ENCODE results near the gene NFYC.

The NFYC gene

GRCh38 chr1:40783001-40783905 is 91.7 kb downstream of the NFYC start, which contains the start of gene KCNQ4:
Gene KCNQ4 (plus strand): TSS chr1:40783787. CDS start chr1:40784094, 307 bp downstream.
- no peak for FAIRE-seq

- no peak for FAIRE-seq
These were observed 92.8 kb downstream of the NFYC start for GRCh38 chr1:40784141-40784770.

GRCh38 chr1:40784771-40785151 is 93.3 kb downstream of the NFYC start:
- no peak for FAIRE-seq

- FAIRE-seq, result no peak
These were observed 93.9 kb downstream of the NFYC start for GRCh38 chr1:40785446-40785845.

- FAIRE-seq, result no peak
These were observed 94.9 kb downstream of the NFYC start for GRCh38 chr1:40786171-40786994.

- no peak for FAIRE-seq
These were observed 95.6 kb downstream of the NFYC start for GRCh38 chr1:40786995-40787705.

GRCh38 chr1:40787737-40788560 is 96.4 kb downstream of the NFYC start:
- no peak for FAIRE-seq

GRCh38 chr1:40788561-40789341 is 97.2 kb downstream of the NFYC start:
- FAIRE-seq, result no peak

- no peak for FAIRE-seq
These were observed 97.8 kb downstream of the NFYC start for GRCh38 chr1:40789342-40789598.

- FAIRE-seq, result no peak
These were observed 98.3 kb downstream of the NFYC start for GRCh38 chr1:40789661-40790430.

- no peak for FAIRE-seq
These were observed 100.5 kb downstream of the NFYC start for GRCh38 chr1:40792036-40792435.

GRCh38 chr1:40793617-40794016 is 102.1 kb downstream of the NFYC start:
- no peak for FAIRE-seq

- FAIRE-seq, result no peak
These were observed 102.5 kb downstream of the NFYC start for GRCh38 chr1:40794048-40794447.

GRCh38 chr1:40794974-40795715 is 103.6 kb downstream of the NFYC start:
- no peak for FAIRE-seq

GRCh38 chr1:40795811-40796586 is 104.5 kb downstream of the NFYC start:
- FAIRE-seq, result no peak

- no peak for FAIRE-seq
These were observed 105.6 kb downstream of the NFYC start for GRCh38 chr1:40796939-40797667.

- no peak for FAIRE-seq
These were observed 106.1 kb downstream of the NFYC start for GRCh38 chr1:40797668-40798010.
